ENCODE measurements around the gene MYO5B.

DNA sequence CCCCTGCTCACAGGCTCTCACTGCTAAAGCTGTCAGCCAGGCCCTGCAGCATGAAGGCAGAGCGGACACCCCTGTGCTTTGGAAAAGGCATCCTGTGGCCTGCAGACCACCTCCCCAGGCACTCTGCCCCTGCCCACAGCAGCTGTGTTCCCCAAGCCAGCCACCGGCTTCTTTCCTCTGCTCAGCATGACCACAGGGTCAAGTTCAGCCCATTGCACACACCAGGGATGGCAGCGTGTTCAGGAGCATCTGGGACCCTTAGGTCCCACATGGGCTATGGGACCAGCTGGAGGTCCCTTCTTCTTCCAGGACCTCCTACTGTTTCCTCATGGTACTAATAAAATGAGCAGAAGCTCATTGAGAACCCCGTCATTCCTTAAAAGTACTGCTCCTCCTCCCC lies 263.2 kb downstream of the MYO5B start:
- TF ChIP-seq POLR2A (IDR thresholded peaks at IDR 0.05; ENCODE audit: low read length), result no peak
- TF ChIP-seq RNF2 (IDR thresholded peaks at IDR 0.05; ENCODE audit: borderline replicate concordance, low read depth), result no peak
- TF ChIP-seq, protein P1, sequence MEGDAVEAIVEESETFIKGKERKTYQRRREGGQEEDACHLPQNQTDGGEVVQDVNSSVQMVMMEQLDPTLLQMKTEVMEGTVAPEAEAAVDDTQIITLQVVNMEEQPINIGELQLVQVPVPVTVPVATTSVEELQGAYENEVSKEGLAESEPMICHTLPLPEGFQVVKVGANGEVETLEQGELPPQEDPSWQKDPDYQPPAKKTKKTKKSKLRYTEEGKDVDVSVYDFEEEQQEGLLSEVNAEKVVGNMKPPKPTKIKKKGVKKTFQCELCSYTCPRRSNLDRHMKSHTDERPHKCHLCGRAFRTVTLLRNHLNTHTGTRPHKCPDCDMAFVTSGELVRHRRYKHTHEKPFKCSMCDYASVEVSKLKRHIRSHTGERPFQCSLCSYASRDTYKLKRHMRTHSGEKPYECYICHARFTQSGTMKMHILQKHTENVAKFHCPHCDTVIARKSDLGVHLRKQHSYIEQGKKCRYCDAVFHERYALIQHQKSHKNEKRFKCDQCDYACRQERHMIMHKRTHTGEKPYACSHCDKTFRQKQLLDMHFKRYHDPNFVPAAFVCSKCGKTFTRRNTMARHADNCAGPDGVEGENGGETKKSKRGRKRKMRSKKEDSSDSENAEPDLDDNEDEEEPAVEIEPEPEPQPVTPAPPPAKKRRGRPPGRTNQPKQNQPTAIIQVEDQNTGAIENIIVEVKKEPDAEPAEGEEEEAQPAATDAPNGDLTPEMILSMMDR (IDR thresholded peaks at IDR 0.05), result no peak
- TF ChIP-seq CHD4 (IDR thresholded peaks at IDR 0.05; ENCODE audit: borderline replicate concordance), result no peak
- no peak for TF ChIP-seq BHLHE40 (IDR thresholded peaks at IDR 0.05; ENCODE audit: low read depth, low read length)
- TF ChIP-seq SMC3 (IDR thresholded peaks at IDR 0.05), result no peak
- TF ChIP-seq JUN (IDR thresholded peaks at IDR 0.05), result no peak
- no peak for TF ChIP-seq HEYL (CRISPR knock-in tag; IDR thresholded peaks at IDR 0.05)
- no peak for TF ChIP-seq HMGXB4 (CRISPR knock-in tag; IDR thresholded peaks at IDR 0.05; ENCODE audit: borderline replicate concordance)
- no peak for TF ChIP-seq POLR2AphosphoS2 (conservative IDR thresholded peaks at IDR 0.05; ENCODE audit: low read length)
- TF ChIP-seq EHMT2 (IDR thresholded peaks at IDR 0.05; ENCODE audit: low read depth), result no peak
- TF ChIP-seq, protein P2, sequence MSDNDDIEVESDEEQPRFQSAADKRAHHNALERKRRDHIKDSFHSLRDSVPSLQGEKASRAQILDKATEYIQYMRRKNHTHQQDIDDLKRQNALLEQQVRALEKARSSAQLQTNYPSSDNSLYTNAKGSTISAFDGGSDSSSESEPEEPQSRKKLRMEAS (IDR thresholded peaks at IDR 0.05), result no peak
- TF ChIP-seq, protein P3, sequence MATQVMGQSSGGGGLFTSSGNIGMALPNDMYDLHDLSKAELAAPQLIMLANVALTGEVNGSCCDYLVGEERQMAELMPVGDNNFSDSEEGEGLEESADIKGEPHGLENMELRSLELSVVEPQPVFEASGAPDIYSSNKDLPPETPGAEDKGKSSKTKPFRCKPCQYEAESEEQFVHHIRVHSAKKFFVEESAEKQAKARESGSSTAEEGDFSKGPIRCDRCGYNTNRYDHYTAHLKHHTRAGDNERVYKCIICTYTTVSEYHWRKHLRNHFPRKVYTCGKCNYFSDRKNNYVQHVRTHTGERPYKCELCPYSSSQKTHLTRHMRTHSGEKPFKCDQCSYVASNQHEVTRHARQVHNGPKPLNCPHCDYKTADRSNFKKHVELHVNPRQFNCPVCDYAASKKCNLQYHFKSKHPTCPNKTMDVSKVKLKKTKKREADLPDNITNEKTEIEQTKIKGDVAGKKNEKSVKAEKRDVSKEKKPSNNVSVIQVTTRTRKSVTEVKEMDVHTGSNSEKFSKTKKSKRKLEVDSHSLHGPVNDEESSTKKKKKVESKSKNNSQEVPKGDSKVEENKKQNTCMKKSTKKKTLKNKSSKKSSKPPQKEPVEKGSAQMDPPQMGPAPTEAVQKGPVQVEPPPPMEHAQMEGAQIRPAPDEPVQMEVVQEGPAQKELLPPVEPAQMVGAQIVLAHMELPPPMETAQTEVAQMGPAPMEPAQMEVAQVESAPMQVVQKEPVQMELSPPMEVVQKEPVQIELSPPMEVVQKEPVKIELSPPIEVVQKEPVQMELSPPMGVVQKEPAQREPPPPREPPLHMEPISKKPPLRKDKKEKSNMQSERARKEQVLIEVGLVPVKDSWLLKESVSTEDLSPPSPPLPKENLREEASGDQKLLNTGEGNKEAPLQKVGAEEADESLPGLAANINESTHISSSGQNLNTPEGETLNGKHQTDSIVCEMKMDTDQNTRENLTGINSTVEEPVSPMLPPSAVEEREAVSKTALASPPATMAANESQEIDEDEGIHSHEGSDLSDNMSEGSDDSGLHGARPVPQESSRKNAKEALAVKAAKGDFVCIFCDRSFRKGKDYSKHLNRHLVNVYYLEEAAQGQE (IDR thresholded peaks at IDR 0.05), result no peak
- no peak for TF ChIP-seq RAD21 (conservative IDR thresholded peaks at IDR 0.05 in 1 of 2, IDR thresholded peaks at IDR 0.05 in 1 of 2)

All from A549 (cell line).